SHP77 treated with DMSO at 0.1 percent for 48 hours (cell line): ENCODE results near the gene NBAS.

Experiments used
- DNase-seq: peaks from one replicate; lab custom pipeline; 2025; lab: John Stamatoyannopoulos, UW

NBAS gene

GRCh38 chr2:15306706-15307105, 254.4 kb downstream of the NBAS start:
- no peak for DNase-seq

GRCh38 chr2:15303874-15304273, 257.3 kb downstream of the NBAS start:
- DNase-seq, result no peak

GRCh38 chr2:15302154-15302553, 259.0 kb downstream of the NBAS start:
- DNase-seq, result no peak

GRCh38 chr2:15300624-15301573, 260.2 kb downstream of the NBAS start:
- no peak for DNase-seq

- no peak for DNase-seq
Measured at GRCh38 chr2:15299904-15300520, 261.1 kb downstream of the NBAS start.

GRCh38 chr2:15298770-15299169, 262.4 kb downstream of the NBAS start:
- DNase-seq, result no peak

GRCh38 chr2:15293262-15293937, 267.7 kb downstream of the NBAS start:
- no peak for DNase-seq

- DNase-seq, result no peak
Measured at GRCh38 chr2:15287447-15288184, 273.5 kb downstream of the NBAS start.

GRCh38 chr2:15284614-15285013, 276.5 kb downstream of the NBAS start:
- DNase-seq, result no peak

- DNase-seq, result no peak
Measured at GRCh38 chr2:15281681-15282080, 279.5 kb downstream of the NBAS start.

GRCh38 chr2:15279201-15279876, 281.8 kb downstream of the NBAS start:
- no peak for DNase-seq

GRCh38 chr2:15278296-15278695, 282.8 kb downstream of the NBAS start:
- no peak for DNase-seq

- DNase-seq, result no peak
Measured at GRCh38 chr2:15275346-15275745, 285.8 kb downstream of the NBAS start.

- DNase-seq, result no peak
Measured at GRCh38 chr2:15273452-15273851, 287.7 kb downstream of the NBAS start.

GRCh38 chr2:15272942-15273341, 288.2 kb downstream of the NBAS start:
- DNase-seq, result no peak

- DNase-seq, result no peak
Measured at GRCh38 chr2:15271941-15272542, 289.1 kb downstream of the NBAS start.

- no peak for DNase-seq
Measured at GRCh38 chr2:15271276-15271675, 289.9 kb downstream of the NBAS start.

- DNase-seq, result no peak
Measured at GRCh38 chr2:15269043-15269442, 292.1 kb downstream of the NBAS start.

GRCh38 chr2:15265889-15266288, 295.2 kb downstream of the NBAS start:
- DNase-seq, result no peak

GRCh38 chr2:15263976-15264685, 297.0 kb downstream of the NBAS start:
- DNase-seq, result no peak
